ENCODE results near the gene ADSL. TPM values are rescaled to one million over a fixed set of nuclear protein-coding genes. Genes with fewer than 3 reads are reported as not detected.
A peak's percentile ranks its signal among the peaks of the same experiment; 100 is the strongest.

Gene ADSL
- total and polyA plus RNA-seq, 2 donors from 2014 or later: 42.5 to 57.5 TPM

- H3K9me3 ChIP-seq (ENCODE audit: control insufficient read depth in 2 of 3, insufficient read depth in 1 of 3, low read length in 3 of 3): no peaks in the 10 kb centered on the region
- peaks cover 0 to 12% (median 6%) of the 10 kb centered on the region in 3 donors for H3K36me3 ChIP-seq (ENCODE audit: control insufficient read depth in 2 of 3, insufficient read depth in 3 of 3, low read length in 3 of 3)
- H3K27ac ChIP-seq (ENCODE audit: low read depth in 2 of 2, low read length in 2 of 2): peak overlapping the region in 1 of 2 donors; percentile 28
- no peak overlapping the region for H3K4me3 ChIP-seq (ENCODE audit: low read length in 3 of 3)
- TF ChIP-seq CTCF (IDR thresholded peaks at IDR 0.05; ENCODE audit: borderline replicate concordance, extremely low read depth, insufficient read depth): no peak
- H3K4me1 ChIP-seq (ENCODE audit: control insufficient read depth in 2 of 3, insufficient read depth in 2 of 3, low read depth in 1 of 3, low read length in 3 of 3): peaks cover 0 to 12% (median 0%) of the 10 kb centered on the region in 3 donors
- intact Hi-C loops (cut with DNase I): no loop called here
- peak in 4 of 5 donors; percentile 49 to 91 (median 64) for DNase-seq
- H3K9ac ChIP-seq (ENCODE audit: low read length in 3 of 3): no peak overlapping the region
- FAIRE-seq: no peak
- H3K27me3 ChIP-seq (ENCODE audit: control insufficient read depth, insufficient read depth, low read length): no peaks in the 10 kb centered on the region
These were observed 69.4 kb downstream of the ADSL start for GRCh38 chr22:40415531-40416266.

GRCh38 chr22:40416267-40416570 lies 69.9 kb downstream of the ADSL start:
- FAIRE-seq (no peak), DNase-seq (no peak)
- H3K4me1 ChIP-seq (ENCODE audit: control insufficient read depth in 2 of 3, insufficient read depth in 2 of 3, low read depth in 1 of 3, low read length in 3 of 3): peaks cover 0 to 12% (median 0%) of the 10 kb centered on the region in 3 donors
- H3K4me3 ChIP-seq (ENCODE audit: low read length in 3 of 3): no peak overlapping the region
- H3K9me3 ChIP-seq (ENCODE audit: control insufficient read depth in 2 of 3, insufficient read depth in 1 of 3, low read length in 3 of 3): no peaks in the 10 kb centered on the region
- no peak overlapping the region for H3K9ac ChIP-seq (ENCODE audit: low read length in 3 of 3)
- no peak for TF ChIP-seq CTCF (IDR thresholded peaks at IDR 0.05; ENCODE audit: borderline replicate concordance, extremely low read depth, insufficient read depth)
- H3K27ac ChIP-seq (ENCODE audit: low read depth in 2 of 2, low read length in 2 of 2): no peak overlapping the region
- intact Hi-C loops (cut with DNase I): no loop called here
- H3K36me3 ChIP-seq (ENCODE audit: control insufficient read depth in 2 of 3, insufficient read depth in 3 of 3, low read length in 3 of 3): peaks cover 0 to 9% (median 3%) of the 10 kb centered on the region in 3 donors
- no peaks in the 10 kb centered on the region for H3K27me3 ChIP-seq (ENCODE audit: control insufficient read depth, insufficient read depth, low read length)

- Histone ChIP-seq H3K9me3 (ENCODE audit: control insufficient read depth in 2 of 3, insufficient read depth in 1 of 3, low read length in 3 of 3) (no peaks in the 10 kb centered on the region), H3K9ac (ENCODE audit: low read length in 3 of 3) (no peak overlapping the region), H3K4me3 (ENCODE audit: low read length in 3 of 3) (no peak overlapping the region), H3K27ac (ENCODE audit: low read depth in 2 of 2, low read length in 2 of 2) (no peak overlapping the region), H3K27me3 (ENCODE audit: control insufficient read depth, insufficient read depth, low read length) (no peaks in the 10 kb centered on the region), H3K4me1 (ENCODE audit: control insufficient read depth in 2 of 3, insufficient read depth in 2 of 3, low read depth in 1 of 3, low read length in 3 of 3) (peaks cover 0 to 12% (median 0%) of the 10 kb centered on the region in 3 donors), H3K36me3 (ENCODE audit: control insufficient read depth in 2 of 3, insufficient read depth in 3 of 3, low read length in 3 of 3) (peaks cover 0 to 9% (median 3%) of the 10 kb centered on the region in 3 donors)
- DNase-seq (no peak), FAIRE-seq (no peak)
- no peak for TF ChIP-seq CTCF (IDR thresholded peaks at IDR 0.05; ENCODE audit: borderline replicate concordance, extremely low read depth, insufficient read depth)
- intact Hi-C loops (cut with DNase I): no loop called here
These were observed 70.3 kb downstream of the ADSL start for GRCh38 chr22:40416636-40417035.

Measured in kidney (tissue), 14 donors.